GM19468 (cell line): Measurements from ENCODE around the gene DAND5.
"Not testable (repeated sequence)": the region's sequence is repeated elsewhere in the genome, so short reads cannot be mapped to it uniquely, and the experiment has no call there.

Source experiments
- ATAC-seq: cut with Tn5 transposase; IDR thresholded peaks from one replicate; pipeline ENCODE4 v1.9.1; 2021; ENCODE audit warnings: mild to moderate bottlenecking, moderate library complexity, moderate number of reproducible peaks; ENCODE audit not compliant: unreplicated experiment; ENCODE audit errors: extremely low read depth

The DAND5 gene

GRCh38 chr19:12959481-12959880, 9.9 kb upstream of the DAND5 start:
- ATAC-seq = no peak

GRCh38 chr19:12965017-12965811, 4.2 kb upstream of the DAND5 start:
- ATAC-seq = no peak

DNA sequence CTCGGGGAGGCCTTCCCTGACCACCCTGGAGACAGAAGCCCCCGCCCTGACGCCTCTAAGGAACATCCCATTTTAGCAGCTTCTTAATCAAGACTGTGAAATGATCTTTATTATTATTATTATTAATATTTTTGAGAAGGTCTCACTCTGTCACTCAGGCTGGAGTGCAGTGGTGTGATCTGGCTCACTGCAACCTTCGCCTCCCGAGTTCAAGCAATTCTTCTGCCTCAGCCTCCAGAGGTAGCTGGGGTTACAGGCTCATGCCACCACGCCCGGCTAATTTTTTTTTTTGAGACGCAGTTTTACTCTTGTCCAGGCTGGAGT, 3.6 kb upstream of the DAND5 start:
- no peak for ATAC-seq

DNA sequence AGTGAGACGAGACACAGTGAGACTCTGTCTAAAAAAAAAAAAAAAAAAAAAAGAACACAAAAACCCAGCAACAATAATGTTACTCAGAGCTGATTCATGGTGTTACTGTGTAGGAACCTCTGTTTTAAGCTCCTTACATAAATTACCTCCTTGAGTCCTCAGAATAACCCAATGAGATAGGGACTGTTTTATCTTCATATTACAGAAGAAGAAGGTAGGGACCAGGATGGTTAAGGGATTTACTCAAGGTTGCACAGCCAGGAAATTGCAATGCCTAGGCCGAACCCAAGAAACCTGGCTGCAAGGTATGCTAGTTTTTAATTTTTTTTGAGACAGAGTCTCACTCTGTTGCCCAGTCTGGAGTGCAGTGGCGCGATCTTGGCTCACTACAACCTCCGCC, 1.5 kb upstream of the DAND5 start:
- ATAC-seq = no peak

- ATAC-seq = no peak
Measured at GRCh38 chr19:12970070-12970820, 869 bp downstream of the DAND5 start.

DNA sequence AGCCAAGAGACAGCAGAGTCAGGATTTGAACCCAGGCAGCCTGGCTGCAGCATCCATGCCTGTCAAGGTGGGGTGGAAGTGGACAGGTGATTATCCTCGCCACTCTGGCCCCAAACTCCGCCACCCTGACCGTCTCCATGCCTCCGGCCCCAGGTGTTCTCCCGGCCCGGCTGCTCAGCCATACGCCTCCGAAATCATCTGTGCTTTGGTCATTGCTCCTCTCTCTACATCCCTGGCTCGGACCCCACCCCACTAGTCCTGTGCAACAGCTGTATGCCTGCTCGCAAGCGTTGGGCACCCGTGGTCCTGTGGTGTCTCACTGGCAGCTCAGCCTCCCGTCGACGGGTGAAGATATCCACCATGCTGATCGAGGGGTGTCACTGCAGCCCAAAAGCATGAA, 3.9 kb downstream of the DAND5 start:
- ATAC-seq = no peak

DNA sequence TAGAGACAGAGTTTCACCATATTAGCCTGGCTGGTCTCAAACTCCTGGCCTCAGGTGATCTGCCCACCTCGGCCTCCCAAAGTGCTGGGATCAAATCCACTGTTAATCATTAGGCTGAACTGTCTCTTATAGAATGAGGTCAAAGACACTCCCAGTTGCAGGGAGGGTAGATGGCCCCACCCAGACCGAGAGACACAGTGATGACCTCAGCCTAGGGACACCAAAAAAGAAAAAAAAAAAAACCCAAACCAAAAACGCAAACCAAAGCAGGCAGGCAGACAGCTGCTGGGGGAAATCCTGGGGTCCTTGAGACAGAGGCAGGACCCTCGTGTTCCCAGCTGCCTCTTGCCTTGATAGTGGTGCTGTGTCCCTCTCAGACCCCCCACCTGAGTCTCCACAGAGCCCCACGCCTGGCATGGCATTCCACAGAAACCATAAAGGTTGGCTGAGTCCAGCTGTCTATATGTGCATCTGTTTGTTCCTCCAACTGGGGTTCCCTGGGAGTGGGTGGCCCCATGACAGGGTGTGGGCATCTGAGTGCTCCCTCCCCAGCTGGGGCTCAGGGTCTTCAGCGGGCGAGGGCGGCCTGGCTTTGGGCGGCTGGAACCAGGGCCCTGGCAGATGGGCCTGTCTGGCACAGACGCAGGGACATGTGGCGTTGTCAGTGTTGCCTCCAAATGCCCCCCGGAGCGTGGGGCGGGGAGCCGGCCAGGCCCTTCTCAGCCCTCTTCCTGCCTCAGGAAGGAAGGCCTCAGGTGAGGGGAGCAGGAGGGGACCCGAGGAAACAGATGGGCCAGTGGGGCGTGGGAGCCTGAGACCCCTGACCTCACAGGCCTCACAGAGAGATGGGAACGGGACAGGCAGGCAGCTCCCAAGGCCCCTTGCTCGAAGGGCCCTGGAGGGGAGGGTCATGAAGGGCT, 5.2 kb downstream of the DAND5 start:
- no peak for ATAC-seq

DNA sequence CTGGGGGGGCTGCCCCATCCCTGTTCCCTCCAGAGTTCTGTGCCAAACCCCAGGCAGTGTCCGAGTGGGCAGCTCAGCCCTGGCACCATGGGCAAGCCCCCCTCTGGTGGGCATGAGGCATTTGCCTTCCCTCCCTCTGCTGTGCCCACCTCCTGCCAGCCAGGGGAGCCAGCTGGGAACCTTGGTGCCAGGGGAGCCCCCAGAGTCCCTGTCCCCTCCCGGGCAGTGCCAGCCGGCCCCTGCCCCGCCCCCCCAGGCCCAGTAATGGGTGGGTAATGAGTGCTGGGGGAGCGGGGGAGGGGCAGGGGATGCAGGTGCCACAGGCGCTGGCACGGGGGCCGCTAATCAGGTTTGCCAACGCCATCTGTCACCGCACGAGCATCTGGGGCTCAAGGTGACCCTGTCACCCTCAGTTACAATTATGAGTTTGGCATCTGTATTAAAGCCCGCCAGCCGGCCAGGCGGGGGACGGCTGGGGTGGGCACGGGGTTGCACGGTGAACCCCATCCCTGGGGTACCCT, 5.9 kb downstream of the DAND5 start:
- ATAC-seq = no peak

DNA sequence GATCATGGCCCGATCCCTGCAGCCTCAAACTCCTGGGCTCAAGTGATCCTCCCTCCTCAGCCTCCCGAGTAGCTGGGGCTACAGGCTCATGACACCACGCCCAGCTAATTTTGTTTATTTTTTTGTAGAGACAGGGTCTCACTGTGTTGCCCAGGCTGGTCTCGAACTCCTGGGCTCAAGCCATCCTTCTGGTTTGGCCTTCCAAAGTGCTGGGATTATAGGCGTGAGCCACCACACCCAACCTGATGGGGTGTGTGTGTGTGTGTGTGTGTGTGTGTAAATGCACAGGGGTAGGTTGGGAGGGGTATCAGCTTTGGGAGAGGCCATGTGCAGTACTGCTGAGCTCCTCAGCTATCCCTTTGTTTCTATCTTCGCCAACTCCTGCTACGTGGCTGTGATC, 6.7 kb downstream of the DAND5 start:
- ATAC-seq = not testable (repeated sequence)

DNA sequence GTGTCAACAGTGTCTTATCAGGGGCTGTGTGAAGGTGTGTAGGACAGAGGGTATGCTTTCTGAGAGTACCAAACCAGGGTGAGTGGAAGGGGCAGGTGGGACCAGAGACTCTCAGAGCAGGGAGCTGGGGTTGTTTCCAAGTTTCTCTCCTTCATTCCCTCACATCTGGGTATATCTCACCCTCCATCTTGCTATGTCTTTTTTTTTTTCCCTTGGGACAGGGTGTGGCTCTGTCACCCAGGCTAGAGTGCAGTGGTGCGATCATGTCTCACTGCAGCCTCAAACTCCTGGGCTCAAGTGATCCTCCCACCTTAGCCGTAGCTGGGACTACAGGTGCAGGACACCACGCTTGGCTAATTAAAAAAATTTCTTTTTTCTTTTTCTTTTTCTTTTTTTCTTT, 10.6 kb downstream of the DAND5 start:
- no peak for ATAC-seq

DNA sequence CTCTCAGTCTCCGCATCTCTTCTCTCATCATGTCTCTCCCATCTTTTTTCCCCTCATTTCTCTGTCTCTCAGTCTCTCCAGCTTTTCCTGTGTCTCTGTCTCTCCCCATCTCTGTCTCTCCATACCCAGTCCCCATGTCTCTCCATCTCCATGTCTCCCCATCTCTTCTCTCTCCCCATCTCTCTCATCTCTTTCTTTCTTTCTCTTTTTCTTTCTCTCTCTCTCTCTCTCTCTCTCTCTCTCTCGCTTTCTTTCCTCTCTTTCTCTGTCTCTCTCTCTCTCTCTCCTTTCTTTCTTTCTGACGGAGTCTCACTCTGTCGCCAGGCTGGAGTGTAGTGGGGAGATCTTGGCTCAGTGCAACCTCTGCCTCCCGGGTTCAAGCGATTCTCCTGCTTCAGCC, 13.3 kb downstream of the DAND5 start:
- ATAC-seq = no peak

GRCh38 chr19:12983091-12983490, 13.7 kb downstream of the DAND5 start:
- no peak for ATAC-seq

DNA sequence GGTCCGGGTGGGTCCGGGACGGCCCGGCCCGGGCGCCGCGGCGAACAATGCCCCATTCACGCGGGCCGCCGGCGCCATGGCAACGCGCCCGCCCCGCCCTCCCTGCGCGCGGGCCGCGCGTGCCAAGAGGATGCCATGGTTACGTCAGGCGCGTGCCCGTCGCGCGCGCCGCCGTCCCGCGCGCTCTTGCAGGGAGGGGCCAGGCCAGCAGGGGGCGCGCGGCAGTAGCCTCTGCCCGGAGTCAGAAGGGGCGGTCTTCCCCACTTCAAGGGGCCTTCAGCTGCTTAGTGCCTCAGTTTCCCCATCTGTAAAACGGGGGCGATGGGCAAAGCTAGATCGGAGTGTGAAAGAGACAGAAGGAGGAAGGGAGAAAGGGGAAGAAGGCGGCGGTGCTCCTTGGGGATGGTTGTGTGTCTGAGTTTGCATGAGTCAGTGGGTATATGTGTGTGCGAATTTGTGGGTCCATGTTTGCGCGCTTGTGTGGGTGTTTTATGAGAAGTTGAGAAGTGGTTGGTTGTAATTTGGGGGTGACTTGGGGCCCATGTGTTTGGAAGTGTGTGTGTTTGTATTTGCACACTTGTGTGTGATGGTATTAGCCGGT, 14.3 kb downstream of the DAND5 start:
- ATAC-seq = no peak

DNA sequence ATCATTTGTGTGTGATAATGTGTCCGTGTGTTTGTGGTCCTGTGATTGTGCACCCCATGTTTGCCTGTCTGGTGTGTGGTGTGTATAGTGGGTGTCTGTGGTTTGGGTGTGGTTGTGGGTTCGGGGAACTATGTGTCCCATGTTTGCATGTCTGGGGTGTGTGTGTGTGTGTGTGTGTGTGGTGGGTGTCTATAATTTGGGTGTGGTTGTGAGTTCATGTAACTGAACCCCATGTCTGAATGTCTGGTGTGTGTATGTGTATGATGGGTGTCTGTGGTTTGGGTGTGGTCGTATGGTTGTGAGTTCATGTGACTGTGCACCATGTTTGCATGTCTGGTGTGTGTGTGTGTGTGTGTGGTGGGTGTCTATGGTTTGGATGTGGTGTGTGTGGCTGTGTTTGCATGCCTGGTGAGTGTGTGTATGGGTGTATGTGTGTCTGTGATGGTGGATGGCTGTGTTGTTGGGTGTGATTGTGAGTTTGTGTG, 14.8 kb downstream of the DAND5 start:
- ATAC-seq = no peak

DNA sequence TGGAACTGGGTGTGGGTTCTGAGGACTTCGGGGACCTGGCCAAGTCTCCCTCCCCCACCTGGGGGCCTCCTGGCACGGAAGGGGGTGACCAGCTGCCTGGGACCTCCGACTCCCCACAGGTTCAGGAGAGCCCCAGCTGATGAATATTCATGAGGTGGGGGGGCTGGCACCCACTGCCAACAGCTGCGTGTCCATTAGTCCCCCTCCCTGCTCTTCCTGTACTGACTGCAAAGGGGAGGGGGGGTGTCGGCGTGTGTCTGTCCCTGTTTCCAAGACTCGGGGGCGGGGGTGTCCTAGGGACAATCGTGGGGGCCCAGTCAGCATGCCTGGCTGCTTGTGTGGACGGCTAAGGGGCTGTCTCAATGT, 15.3 kb downstream of the DAND5 start:
- ATAC-seq = no peak

DNA sequence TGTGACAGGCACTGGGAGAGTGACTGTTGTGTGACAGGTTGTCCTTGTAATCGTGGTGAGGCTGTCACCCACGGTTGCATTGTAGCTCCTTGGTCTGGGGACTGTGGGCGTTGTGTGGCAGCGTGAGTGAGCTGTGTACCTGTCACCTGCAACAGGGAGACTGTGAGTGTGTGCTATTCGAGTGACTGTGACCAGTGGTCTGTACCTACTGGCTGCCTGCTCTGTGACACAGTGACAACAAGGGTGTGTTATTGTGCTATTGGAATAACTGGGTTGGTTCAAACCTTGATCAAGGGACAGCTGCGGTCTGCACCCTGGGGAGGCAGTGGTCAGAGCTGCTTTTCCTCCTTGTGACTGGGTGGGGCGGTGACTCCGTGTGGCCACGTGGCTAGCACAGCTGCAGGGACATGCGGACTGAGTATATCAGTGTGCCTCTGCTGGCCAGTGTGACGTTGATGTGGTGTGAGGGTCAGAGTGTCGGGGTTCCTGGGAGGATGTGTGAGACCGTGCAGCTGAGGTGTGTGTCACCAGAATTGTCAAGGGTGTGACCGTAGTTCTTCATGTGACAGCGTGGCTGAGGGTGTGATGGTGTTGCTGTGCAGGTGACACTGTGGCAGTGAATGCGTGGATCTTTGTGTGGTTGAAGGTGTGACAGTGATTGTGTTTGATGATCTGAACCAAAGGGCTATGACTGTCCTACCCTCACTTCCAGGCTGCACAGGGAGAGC, 15.8 kb downstream of the DAND5 start:
- no peak for ATAC-seq

GRCh38 chr19:12986726-12987125, 17.4 kb downstream of the DAND5 start:
- ATAC-seq = no peak

DNA sequence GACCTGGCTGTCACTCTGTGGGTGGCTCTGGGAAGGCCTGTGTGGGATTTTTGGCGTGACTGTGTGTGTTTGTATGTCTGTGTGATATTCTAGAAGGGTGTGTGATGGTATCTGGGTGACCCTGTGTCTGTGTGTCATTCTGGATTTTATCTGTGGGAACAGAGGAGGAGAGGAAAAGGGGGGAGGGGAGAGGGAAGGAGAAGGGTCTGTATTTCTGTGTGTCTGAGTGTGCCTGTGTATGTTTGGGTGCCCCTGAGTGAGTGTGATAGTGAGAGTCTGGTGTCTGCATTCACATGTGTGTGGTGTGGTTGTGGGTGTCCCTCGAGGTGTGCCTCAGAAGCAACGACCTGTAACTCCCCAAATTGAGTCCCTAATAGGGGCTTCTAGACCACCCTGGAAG, 17.8 kb downstream of the DAND5 start:
- no peak for ATAC-seq

DNA sequence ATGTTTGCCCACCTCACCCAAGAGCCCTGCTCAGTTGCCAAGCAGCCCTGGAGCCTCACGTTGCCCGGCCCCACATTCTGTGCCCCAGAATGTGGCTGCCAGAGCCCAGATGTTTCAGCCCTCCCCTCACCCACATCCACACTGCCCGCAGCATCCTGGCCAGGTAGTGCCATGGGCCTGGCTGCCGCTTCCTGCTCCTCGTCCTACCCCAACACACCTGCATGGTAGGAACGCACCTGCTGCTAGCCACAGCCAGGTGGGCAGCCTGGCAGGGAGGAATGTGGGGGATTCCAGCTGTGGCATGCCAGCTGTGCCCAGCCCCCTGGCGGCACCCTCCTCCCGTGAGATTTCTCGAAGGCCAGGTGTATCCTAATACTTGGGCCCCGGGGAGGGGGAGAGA, 18.4 kb downstream of the DAND5 start:
- ATAC-seq = no peak

GRCh38 chr19:12990431-12990830, 21.1 kb downstream of the DAND5 start:
- no peak for ATAC-seq
